Measurements from ENCODE around the gene LRFN2. TPM values are rescaled to one million over a fixed set of nuclear protein-coding genes. Genes with fewer than 3 reads are reported as not detected.

LRFN2 gene
- total and polyA plus RNA-seq, 5 donors = not detected

GRCh38 chr6:40586369-40587201, 579 bp downstream of the LRFN2 start:
- Histone ChIP-seq H3K9me3 (ENCODE audit: control insufficient read depth, low read length) (no peaks in the 10 kb centered on the region), H3K4me3 (ENCODE audit: low read length) (peak overlapping the region; percentile 15), H3K27ac (ENCODE audit: low read length) (no peak overlapping the region), H3K27me3 (ENCODE audit: control insufficient read depth, insufficient read depth) (no peaks in the 10 kb centered on the region), H3K4me1 (ENCODE audit: control insufficient read depth, insufficient read depth, low read length) (peaks cover 2% of the 10 kb centered on the region)
- DNase-seq (no peak), ATAC-seq (no peak)
- 4% methylated on average over 55 of the region's 55 CpGs for WGBS
- intact Hi-C loops (cut with DNase I) = loop anchor here in 1 of 4 donors (10.0 kb wide), 1 partner anchor 262 kb away; no protein-coding TSS in a partner anchor

DNA sequence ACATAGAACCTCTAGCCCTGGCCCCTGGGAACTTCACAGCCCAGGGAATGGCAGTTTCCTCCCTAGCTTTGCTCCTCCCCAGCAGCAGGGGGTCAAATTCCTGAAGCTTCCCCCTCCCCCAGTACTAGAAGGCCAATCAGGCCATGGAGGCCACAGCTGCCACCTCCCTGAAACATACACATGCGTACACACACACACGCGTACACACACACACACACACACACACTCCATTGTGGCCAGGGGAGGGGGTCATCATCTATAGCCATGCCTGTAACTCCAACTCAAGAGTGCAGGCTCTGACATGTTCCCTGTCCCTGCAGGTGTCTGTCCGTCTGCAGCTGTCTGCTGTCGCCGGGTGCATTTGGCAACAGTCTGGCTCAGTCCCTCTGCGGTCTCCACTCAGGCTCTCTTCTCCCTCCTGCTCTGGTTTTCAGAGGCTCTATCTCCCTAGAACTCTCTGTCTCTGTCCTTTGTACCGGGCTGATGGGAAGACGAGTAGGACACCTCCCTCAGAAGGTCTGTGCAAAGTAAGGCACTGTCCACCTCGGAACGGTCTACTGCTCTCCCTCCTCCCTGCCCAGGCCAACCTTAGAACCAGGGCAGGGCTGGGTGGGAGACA, 1.4 kb downstream of the LRFN2 start:
- Histone ChIP-seq H3K27ac (ENCODE audit: low read length) (no peak overlapping the region), H3K9me3 (ENCODE audit: control insufficient read depth, low read length) (no peaks in the 10 kb centered on the region), H3K27me3 (ENCODE audit: control insufficient read depth, insufficient read depth) (no peaks in the 10 kb centered on the region), H3K4me1 (ENCODE audit: control insufficient read depth, insufficient read depth, low read length) (peaks cover 2% of the 10 kb centered on the region), H3K4me3 (ENCODE audit: low read length) (no peak overlapping the region)
- ATAC-seq = no peak
- WGBS = 31% methylated on average over 11 of the region's 11 CpGs
- intact Hi-C loops (cut with DNase I) = loop anchor here in 1 of 4 donors (10.0 kb wide), 1 partner anchor 261 kb away; no protein-coding TSS in a partner anchor
- no peak for DNase-seq

DNA sequence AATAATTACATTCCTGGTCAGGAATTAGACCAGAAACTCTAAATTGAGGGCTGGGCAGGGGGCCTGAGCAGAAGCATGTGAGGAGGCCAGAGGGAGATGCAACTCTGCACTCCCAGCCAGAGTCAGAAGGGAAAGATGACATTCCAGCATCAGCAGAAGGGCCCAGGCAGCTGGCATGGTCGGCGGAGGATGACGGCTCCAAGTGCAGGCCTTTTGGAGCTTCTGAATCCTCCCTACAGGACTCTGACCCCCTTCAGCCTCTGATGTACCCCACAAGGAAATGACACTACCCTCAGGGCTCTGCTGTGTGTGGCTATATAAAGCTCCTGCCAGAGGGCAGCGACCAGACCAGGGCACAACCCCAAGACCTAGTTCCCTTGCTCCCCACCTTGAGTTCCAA, 1.9 kb downstream of the LRFN2 start:
- Histone ChIP-seq H3K4me3 (ENCODE audit: low read length) (no peak overlapping the region), H3K4me1 (ENCODE audit: control insufficient read depth, insufficient read depth, low read length) (peaks cover 2% of the 10 kb centered on the region), H3K9me3 (ENCODE audit: control insufficient read depth, low read length) (no peaks in the 10 kb centered on the region), H3K27me3 (ENCODE audit: control insufficient read depth, insufficient read depth) (no peaks in the 10 kb centered on the region), H3K27ac (ENCODE audit: low read length) (no peak overlapping the region)
- DNase-seq (no peak), ATAC-seq (no peak)
- 66% methylated on average over 4 of the region's 4 CpGs for WGBS
- intact Hi-C loops (cut with DNase I) = loop anchor here in 1 of 4 donors (10.0 kb wide), 1 partner anchor 260 kb away; no protein-coding TSS in a partner anchor

DNA sequence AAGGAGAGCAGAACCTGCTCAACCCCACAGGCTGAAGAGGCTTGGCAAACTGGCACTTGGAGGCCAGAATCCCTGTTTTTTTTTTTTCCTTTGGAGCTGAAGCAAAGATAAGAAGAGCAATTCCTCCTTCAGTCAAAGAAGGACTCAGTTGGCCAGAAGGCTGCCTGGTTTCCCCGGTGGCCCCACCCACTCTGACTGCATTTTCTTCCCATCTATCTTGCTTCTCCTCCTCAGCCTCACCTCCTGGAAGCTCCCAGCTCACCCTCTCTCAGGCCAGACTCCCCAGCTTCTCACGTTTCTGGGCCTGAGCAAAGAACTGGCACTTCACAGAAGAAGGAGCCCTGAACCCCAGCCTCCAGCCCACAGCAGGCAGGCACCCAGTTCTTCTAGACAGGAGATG, 2.4 kb downstream of the LRFN2 start:
- 53% methylated on average over 2 of the region's 2 CpGs for WGBS

DNA sequence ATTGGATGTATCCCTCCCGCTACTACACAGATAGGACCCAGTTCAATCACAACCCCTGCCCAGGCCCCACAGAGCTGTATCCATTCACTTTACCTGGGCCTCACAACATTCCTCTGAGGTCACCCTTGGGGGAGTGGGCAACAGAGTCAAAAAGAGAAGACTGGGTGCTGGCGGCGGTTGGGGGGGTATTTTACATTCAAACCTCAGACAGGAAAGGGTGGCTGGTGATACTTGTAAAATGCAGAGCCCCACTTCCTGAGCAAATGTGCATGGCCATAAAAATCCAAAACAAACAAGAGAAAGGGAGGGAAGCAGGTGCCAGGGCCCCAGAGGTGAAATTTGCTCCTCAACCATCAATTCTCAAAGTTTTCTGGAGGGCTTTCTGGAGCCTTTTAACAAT, 3.5 kb downstream of the LRFN2 start:
- no peaks in the 10 kb centered on the region for H3K27me3 ChIP-seq (ENCODE audit: control insufficient read depth, insufficient read depth)

More for the DNA sequence above, 2.4 kb downstream of the LRFN2 start:
- no peak for DNase-seq
- Histone ChIP-seq H3K9me3 (ENCODE audit: control insufficient read depth, low read length) (no peaks in the 10 kb centered on the region), H3K27me3 (ENCODE audit: control insufficient read depth, insufficient read depth) (no peaks in the 10 kb centered on the region), H3K4me1 (ENCODE audit: control insufficient read depth, insufficient read depth, low read length) (peaks cover 2% of the 10 kb centered on the region), H3K27ac (ENCODE audit: low read length) (no peak overlapping the region), H3K4me3 (ENCODE audit: low read length) (no peak overlapping the region)
- intact Hi-C loops (cut with DNase I) = loop anchor here in 1 of 4 donors (10.0 kb wide), 1 partner anchor 260 kb away; no protein-coding TSS in a partner anchor
- ATAC-seq = no peak

GRCh38 chr6:40582892-40583291, 4.3 kb downstream of the LRFN2 start:
- intact Hi-C loops (cut with DNase I) = loop anchor here in 1 of 4 donors (10.0 kb wide), 1 partner anchor 258 kb away; no protein-coding TSS in a partner anchor
- no peaks in the 10 kb centered on the region for H3K9me3 ChIP-seq (ENCODE audit: control insufficient read depth, low read length)
- H3K4me3 ChIP-seq (ENCODE audit: low read length) = no peak overlapping the region
- H3K27ac ChIP-seq (ENCODE audit: low read length) = no peak overlapping the region
- DNase-seq = no peak
- H3K4me1 ChIP-seq (ENCODE audit: control insufficient read depth, insufficient read depth, low read length) = peaks cover 2% of the 10 kb centered on the region
- WGBS = 71% methylated on average over 3 of the region's 3 CpGs
- H3K27me3 ChIP-seq (ENCODE audit: control insufficient read depth, insufficient read depth) = no peaks in the 10 kb centered on the region
- no peak for ATAC-seq

More for the DNA sequence above, 3.5 kb downstream of the LRFN2 start:
- H3K27ac ChIP-seq (ENCODE audit: low read length) = no peak overlapping the region
- 74% methylated on average over 3 of the region's 3 CpGs for WGBS
- intact Hi-C loops (cut with DNase I) = loop anchor here in 1 of 4 donors (10.0 kb wide), 1 partner anchor 259 kb away; no protein-coding TSS in a partner anchor
- H3K4me1 ChIP-seq (ENCODE audit: control insufficient read depth, insufficient read depth, low read length) = peaks cover 2% of the 10 kb centered on the region
- no peak overlapping the region for H3K4me3 ChIP-seq (ENCODE audit: low read length)
- ATAC-seq (no peak), DNase-seq (no peak)
- no peaks in the 10 kb centered on the region for H3K9me3 ChIP-seq (ENCODE audit: control insufficient read depth, low read length)

DNA sequence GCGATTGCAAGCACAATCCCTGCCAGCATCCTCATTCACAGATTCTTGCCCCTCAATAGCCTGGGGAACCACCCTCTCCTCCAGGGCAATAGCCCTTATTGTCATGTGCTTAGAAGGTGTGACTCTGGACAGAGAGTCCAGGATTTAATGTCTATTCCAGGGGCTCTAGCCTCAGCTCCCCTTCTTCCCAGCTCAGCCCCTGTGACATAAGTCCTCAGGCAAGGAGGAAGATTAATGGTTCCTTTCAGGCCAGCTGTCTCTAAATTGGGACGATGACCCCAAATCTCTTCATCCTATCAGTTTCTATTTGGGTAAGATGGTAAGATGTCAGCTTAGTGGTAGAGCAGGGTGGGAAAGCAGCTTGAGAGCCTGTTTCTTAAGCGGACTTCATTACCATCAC, 8.1 kb downstream of the LRFN2 start:
- intact Hi-C loops (cut with DNase I) = no loop called here
- Histone ChIP-seq H3K27ac (ENCODE audit: low read length) (no peak overlapping the region), H3K27me3 (ENCODE audit: control insufficient read depth, insufficient read depth) (no peaks in the 10 kb centered on the region), H3K9me3 (ENCODE audit: control insufficient read depth, low read length) (no peaks in the 10 kb centered on the region), H3K4me1 (ENCODE audit: control insufficient read depth, insufficient read depth, low read length) (no peaks in the 10 kb centered on the region), H3K4me3 (ENCODE audit: low read length) (no peak overlapping the region)
- WGBS = 88% methylated on average over 3 of the region's 3 CpGs
- ATAC-seq (no peak), DNase-seq (no peak)

GRCh38 chr6:40577672-40578071, 9.5 kb downstream of the LRFN2 start:
- no peak overlapping the region for H3K4me3 ChIP-seq (ENCODE audit: low read length)
- ATAC-seq = no peak
- H3K27ac ChIP-seq (ENCODE audit: low read length) = no peak overlapping the region

GRCh38 chr6:40573221-40573620, 13.9 kb downstream of the LRFN2 start:
- WGBS = 78% methylated on average over 5 of the region's 5 CpGs
- Histone ChIP-seq H3K9me3 (ENCODE audit: control insufficient read depth, low read length) (no peaks in the 10 kb centered on the region), H3K4me3 (ENCODE audit: low read length) (no peak overlapping the region), H3K27me3 (ENCODE audit: control insufficient read depth, insufficient read depth) (no peaks in the 10 kb centered on the region), H3K4me1 (ENCODE audit: control insufficient read depth, insufficient read depth, low read length) (no peaks in the 10 kb centered on the region), H3K27ac (ENCODE audit: low read length) (no peak overlapping the region)
- intact Hi-C loops (cut with DNase I) = no loop called here
- no peak for ATAC-seq
- DNase-seq = no peak

More at GRCh38 chr6:40577672-40578071, 9.5 kb downstream of the LRFN2 start:
- intact Hi-C loops (cut with DNase I) = no loop called here
- 88% methylated on average over 4 of the region's 4 CpGs for WGBS
- Histone ChIP-seq H3K27me3 (ENCODE audit: control insufficient read depth, insufficient read depth) (no peaks in the 10 kb centered on the region), H3K4me1 (ENCODE audit: control insufficient read depth, insufficient read depth, low read length) (no peaks in the 10 kb centered on the region), H3K9me3 (ENCODE audit: control insufficient read depth, low read length) (no peaks in the 10 kb centered on the region)
- no peak for DNase-seq

DNA sequence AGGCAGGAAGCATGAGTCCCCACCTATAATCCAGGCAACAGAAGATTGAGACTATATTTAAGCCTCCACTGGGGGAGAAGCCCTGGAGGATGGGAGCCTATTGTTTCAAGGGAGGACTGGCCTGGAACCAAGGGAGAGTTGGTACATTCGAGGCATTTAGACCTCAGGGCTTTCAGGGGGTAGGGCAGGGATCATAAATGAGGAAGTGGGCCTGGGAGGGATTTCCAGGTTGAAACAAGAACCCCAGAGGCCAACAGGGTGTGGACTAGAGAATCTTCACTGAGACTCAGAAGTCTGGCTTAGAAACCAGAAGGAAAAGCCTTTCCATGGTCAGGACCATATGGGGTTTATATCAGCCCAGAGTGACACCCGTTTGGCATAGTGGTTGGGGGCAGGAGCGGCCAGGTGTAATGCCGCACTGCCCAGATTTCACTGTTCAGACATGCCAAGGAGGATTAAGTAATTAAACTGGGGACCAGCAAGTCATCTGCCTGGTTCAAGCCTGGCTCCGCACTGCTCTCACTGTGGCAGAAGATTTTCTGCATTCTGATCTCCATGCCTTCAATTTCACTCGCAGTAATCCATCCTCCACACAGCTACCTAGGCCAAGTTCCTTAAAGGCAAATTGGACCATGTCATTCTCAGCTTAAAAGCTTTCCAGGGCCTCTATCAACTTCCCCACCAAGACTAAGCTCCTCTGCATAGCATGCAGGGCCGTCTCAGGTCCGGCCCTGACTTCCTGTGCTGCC, 17.8 kb downstream of the LRFN2 start:
- DNase-seq = no peak
- H3K27me3 ChIP-seq (ENCODE audit: control insufficient read depth, insufficient read depth) = no peaks in the 10 kb centered on the region
- ATAC-seq = no peak
- no peak overlapping the region for H3K4me3 ChIP-seq (ENCODE audit: low read length)
- intact Hi-C loops (cut with DNase I) = no loop called here
- H3K9me3 ChIP-seq (ENCODE audit: control insufficient read depth, low read length) = no peaks in the 10 kb centered on the region
- no peak overlapping the region for H3K27ac ChIP-seq (ENCODE audit: low read length)
- H3K4me1 ChIP-seq (ENCODE audit: control insufficient read depth, insufficient read depth, low read length) = no peaks in the 10 kb centered on the region
- WGBS = 67% methylated on average over 8 of the region's 8 CpGs
